GM18498 (cell line): ENCODE data around the gene CAMK2B.

Source experiments
- ATAC-seq: cut with Tn5 transposase; IDR thresholded peaks from one replicate; pipeline ENCODE4 v1.9.1; 2021; ENCODE audit warnings: mild to moderate bottlenecking, moderate library complexity; ENCODE audit not compliant: unreplicated experiment

The CAMK2B gene

GRCh38 chr7:44235582-44236332 is 89.6 kb downstream of the CAMK2B start:
- no peak for ATAC-seq

DNA sequence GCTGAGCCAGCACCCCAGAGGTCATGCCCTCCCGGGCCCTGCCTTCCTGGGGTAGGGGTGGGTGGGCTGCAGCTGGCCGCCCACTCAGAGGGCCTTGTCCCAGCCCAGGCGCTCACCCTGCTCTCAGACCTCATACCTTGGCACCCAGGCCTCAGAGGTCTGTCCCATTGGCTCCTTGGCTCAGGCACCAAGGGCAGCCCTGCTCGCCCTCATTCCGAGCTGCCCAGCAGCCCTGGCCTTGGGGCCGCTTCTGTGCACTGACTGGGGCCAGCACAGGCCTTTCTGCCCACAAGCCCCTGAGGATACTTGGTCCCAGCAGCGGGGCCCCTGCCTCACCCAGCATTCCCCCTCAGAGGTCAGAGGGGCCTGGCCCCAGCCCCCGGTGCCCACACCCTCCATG is 90.3 kb downstream of the CAMK2B start:
- no peak for ATAC-seq

DNA sequence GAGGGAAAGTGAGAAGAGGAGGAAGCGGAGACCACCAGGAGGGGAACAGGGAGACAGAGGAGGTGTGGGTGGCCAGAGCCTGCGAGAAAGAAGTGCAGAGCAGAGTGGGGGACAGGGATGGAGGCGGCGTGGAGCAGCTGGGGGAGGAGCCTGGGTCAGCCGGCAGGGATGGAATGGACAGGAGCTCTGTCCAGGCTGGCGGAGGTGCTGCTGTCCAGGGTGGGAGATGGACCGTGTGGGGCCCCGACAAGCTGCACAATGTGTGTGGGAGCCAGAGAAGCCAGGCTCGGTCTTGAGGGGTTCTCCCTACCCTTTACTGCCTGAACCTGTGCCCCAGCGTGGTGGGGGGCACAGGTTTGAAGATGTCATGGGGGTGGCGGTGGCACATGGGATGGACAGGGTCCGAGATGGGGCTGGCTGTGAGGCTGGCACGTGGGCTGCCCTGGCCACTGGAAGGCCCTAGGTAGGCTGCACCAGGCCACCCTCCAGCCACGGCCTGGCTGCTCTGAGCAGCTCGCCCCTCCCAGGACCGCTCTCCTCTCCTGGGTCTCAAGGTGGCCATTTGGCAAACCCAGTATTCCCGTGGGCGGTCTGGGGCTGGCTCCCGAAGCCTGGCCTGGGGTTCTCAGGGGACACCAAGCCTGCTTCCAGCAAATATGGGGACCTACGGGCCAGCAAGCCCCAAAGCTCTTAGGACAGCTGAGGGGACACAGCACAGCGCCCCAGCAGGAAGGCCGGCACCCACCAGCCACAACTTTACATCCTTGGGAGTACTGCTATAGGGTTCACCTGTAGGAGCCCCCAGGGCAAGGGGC is 92.3 kb downstream of the CAMK2B start:
- ATAC-seq = no peak

DNA sequence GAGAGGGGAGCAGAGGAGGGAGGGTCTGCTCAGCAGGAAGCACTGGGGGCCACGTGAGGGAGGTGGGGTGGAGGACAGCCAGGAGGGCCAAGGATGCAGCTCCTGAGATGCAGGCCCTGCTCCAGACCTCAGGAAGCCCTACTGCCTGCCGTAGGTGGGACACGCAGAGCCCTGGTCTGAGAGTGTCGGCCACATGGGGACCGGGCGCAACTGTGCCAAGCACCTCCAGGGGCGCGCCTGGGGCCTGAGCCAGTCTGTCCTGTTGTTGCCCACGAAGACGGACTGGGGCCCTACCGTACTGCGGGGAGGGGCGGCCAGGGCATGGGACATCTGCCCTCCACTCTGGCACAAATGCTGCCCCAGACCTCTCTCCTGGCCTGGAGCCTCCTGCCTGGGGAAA is 93.0 kb downstream of the CAMK2B start:
- no peak for ATAC-seq

DNA sequence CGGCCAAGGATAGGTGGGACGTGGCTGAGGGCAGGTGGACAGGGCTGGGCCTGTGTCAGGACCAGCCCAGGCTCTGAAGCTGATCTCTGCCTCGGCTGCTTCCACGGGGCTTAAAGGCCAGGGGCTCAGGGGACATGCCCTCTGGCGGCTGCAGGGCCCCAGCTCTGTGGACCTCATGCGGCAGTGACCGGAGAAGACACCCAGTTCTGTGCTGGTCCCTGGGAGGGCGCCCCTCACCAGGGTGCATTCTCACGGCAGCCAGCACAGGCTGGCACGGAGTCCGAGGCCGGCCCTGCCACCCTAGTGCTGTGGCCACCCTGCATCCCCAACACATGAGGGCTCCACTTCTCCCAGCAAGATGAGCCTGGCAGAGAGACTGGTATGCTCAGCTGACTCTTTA is 94.3 kb downstream of the CAMK2B start:
- no peak for ATAC-seq

DNA sequence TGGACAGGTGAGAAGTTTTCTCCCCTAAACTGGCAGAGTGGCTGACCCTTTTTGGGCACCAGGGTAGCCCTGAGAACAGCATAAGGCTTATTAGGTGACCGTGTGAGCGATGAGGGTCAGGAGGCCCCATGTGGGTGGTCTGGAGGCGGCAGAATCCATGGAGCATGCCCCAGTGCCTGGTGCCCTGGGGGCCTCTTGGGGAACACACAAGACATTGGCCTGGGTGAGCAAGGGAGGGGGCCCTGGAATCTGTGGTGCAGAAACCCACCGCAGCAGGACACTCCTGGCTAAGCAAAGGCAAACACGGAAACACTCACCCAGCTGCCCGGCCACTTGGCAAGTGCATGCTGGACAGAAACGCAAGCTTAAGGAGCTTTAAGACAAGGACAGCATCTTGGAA is 95.1 kb downstream of the CAMK2B start:
- ATAC-seq = no peak

GRCh38 chr7:44229546-44230105 is 95.8 kb downstream of the CAMK2B start:
- no peak for ATAC-seq

DNA sequence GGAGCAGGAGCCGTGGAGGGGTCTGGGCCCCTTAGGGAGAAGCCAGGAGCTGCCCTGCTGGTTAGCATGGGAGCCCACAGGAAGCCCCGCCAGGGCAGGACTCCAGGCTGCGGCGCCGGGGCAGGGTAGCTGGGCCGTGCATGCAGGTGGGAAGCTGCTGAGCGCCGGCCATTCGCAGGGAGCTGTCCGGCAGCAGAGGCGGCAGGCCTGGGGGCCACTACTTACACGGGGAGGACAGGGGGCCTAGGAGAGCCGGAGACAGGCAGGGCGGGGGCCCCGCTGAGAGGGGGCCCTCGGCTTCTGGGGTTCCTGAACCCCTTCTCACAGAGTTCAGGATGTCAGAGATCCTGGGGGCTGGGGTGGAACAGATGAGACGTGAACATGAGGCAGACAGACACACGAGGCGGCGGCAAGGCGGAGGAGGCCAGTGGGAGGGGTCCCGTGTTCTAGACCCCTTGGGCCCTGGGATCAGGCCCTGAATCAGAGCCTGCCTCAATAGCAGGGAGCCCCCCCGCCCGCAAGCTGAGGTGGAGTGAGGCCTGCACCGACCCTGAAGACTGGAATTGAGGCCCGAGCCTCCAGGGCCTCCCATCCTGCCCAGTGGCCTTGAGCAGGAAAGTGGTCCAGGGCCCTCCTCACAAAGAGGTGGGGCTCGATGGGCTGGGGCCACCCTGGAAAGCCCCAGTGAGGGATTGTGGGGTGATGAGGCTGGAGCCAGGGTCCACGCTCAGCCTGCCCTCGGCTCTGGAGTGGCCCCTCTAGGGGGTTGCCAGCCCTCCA is 96.6 kb downstream of the CAMK2B start:
- ATAC-seq = no peak

- no peak for ATAC-seq
Measured at GRCh38 chr7:44227911-44228310, 97.5 kb downstream of the CAMK2B start.

DNA sequence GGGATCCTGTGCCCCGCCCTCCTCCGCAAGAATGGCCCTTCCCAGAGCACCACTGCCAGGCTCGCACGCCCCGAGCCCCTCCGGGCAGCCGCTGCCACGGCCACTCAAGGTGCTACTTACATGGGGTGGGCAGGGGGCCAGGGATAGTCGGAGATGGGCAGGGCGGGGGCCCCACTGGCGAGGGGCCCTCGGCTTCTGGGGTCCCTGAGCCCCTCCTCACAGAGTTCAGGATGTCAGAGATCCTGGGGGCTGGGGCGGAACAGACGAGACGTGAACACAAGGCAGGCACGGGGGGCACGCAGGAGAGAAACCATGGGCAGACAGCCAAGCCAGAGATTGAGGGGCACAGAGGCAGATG is 99.0 kb downstream of the CAMK2B start:
- ATAC-seq = no peak

- no peak for ATAC-seq
Measured at GRCh38 chr7:44225566-44226395, 99.6 kb downstream of the CAMK2B start.

DNA sequence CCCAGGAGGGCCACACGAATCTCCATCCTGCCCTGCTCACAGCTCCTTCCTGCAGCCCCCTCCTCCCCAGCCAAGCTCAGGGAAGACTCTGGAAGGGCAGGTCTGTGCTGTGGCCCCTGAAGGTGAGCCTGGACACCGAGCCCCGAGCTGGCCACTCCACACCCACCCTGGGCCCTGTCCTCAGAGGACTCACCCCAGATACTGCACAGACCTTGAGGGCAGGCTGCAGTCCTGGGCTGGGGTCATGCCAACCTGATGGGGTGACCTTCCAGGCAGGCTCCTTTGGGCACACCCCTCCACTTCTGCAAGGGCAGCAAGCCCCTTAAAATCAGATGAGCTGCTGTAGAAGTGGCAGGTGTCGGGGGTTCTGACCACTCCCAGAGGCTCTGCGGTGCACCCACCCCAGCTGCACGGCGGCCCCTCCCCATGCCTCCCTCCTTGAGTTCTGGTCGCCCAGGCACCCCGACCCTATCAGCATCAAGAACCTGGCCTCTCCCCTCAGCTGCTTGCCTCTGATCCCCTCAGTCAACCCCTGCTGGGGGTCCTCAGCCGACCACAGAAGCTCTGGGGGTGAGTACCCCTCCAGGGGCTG is 100.3 kb downstream of the CAMK2B start:
- ATAC-seq = no peak

GRCh38 chr7:44224080-44224973 is 101.1 kb downstream of the CAMK2B start:
- ATAC-seq = no peak

DNA sequence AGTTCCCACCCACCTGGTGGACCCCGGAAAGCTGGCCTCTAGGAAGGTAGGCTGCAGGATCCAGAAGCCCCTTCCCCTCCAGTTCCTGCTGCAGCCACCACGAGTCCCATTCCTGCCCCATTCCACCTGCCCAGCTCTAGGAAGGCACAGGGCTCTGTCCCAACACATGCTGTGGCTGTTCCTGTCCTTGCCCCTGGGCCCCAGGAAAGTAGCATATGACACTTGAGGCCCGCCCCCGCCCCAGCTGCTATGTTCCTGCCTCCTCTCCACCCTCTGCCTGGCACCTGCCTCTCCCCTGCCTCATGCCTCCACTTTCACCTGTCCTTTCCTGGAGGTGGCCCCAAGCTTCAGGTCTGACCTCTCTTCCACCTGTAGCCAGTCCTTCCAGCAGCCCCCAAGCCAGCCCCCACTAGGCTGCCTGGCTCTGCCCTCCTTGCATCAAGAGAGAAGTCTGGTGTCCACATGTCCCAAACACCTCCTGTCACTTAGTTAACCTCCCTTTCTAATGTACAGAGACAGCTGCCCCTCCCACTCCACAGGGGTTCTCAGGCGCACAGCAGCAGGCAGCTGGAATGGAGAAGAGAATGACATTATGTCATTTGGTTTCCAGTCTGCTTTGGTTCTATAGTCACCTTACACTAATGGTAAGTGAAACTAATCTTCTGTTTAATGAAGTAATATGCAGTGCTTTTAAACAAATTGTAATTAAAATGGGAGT is 101.9 kb downstream of the CAMK2B start:
- ATAC-seq = no peak

DNA sequence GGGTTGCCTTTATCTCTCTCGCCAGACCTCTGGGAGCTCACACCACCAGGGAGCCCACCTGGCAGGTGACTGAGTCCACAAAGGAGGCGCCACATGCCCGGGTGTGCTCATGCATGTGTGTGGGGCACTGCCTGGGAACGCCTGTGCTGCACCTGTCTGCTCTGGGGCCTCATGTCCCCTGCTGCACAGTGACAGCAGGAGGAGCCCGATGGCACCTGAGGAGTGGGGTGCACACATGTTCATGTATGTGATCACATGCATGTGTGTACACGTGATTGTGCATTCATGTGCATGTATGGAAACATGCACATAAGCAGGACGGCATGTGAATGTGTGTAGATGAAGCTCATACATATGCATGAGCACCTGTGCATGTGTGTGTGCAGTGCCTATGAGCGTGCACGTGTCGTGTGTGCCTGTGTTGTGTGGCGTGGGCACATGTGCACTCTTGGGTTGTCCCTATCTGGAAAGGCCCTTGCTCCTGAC is 102.6 kb downstream of the CAMK2B start:
- ATAC-seq = no peak

- no peak for ATAC-seq
Measured at GRCh38 chr7:44222074-44222473, 103.3 kb downstream of the CAMK2B start.

GRCh38 chr7:44221231-44221791 is 104.1 kb downstream of the CAMK2B start:
- ATAC-seq = no peak
